ENCODE measurements around the gene LMCD1. TPM values are rescaled to one million over a fixed set of nuclear protein-coding genes. Genes with fewer than 3 reads are reported as not detected.

LMCD1 gene
- polyA plus RNA-seq, 1 of the 3 experiments (the other 2 are of a cell fraction), result 23.6 TPM

- Histone ChIP-seq H3K9me3 (no peaks in the 10 kb centered on the region), H3K27me3 (ENCODE audit: insufficient read depth) (no peaks in the 10 kb centered on the region), H3F3A (replicated peaks; ENCODE audit: insufficient read depth) (peaks cover 23% of the 10 kb centered on the region), H3K4me3 (ENCODE audit: low read depth in 2 of 2, low read length in 1 of 2) (no peak overlapping the region), H3K36me3 (replicated peaks in 1 of 2; ENCODE audit: control insufficient read depth in 1 of 2, insufficient read depth in 2 of 2, low read length in 1 of 2) (no peaks in the 10 kb centered on the region), H2AFZ (ENCODE audit: low read depth) (no peak overlapping the region), H4K20me1 (ENCODE audit: insufficient read depth) (no peaks in the 10 kb centered on the region), H3K4me1 (ENCODE audit: control insufficient read depth in 1 of 2, insufficient read depth in 2 of 2, low read depth in 1 of 2, low read length in 1 of 2) (peaks cover 12 to 15% of the 10 kb centered on the region in 2 experiments; a peak in 3 of 4 replicates), H3K9me2 (no peaks in the 10 kb centered on the region), H3K4me2 (no peak overlapping the region), H3K27ac (ENCODE audit: low read depth in 2 of 2, low read length in 1 of 2) (no peak overlapping the region), H3K9ac (no peak overlapping the region), H3K79me2 (ENCODE audit: insufficient read depth) (no peaks in the 10 kb centered on the region)
- ChIA-PET POLR2A (no interaction called here), CTCF (interaction anchor here (0.6 kb wide), 1 partner anchor 131 kb away, joined by 3 read pairs; no protein-coding TSS in a partner anchor)
- WGBS (ENCODE audit: low lambda C conversion rate), result 79% methylated on average over 5 of the region's 5 CpGs
- TF ChIP-seq POLR2AphosphoS5 (IDR thresholded peaks at IDR 0.05; ENCODE audit: low read depth, low read length) (no peak), IRF3 (IDR thresholded peaks at IDR 0.05; ENCODE audit: low read depth, low read length) (no peak), RCOR1 (IDR thresholded peaks at IDR 0.05; ENCODE audit: low read length) (no peak), ELF1 (IDR thresholded peaks at IDR 0.05) (no peak), SIN3A (IDR thresholded peaks at IDR 0.05; ENCODE audit: borderline replicate concordance, low read depth, low read length) (no peak), EP300 (IDR thresholded peaks at IDR 0.05; ENCODE audit: borderline replicate concordance in 1 of 2, low read depth in 1 of 2, low read length in 1 of 2) (no peak), JUND (IDR thresholded peaks at IDR 0.05) (no peak), RFX5 (IDR thresholded peaks at IDR 0.05; ENCODE audit: low read length) (no peak), CTCF (IDR thresholded peaks at IDR 0.05) (no peak), FOXJ3 (CRISPR knock-in tag; IDR thresholded peaks at IDR 0.05) (no peak)
- DNase-seq, result no peak
Observed at GRCh38 chr3:8486936-8487335, 14.7 kb upstream of the LMCD1 start.

- Histone ChIP-seq H3K27ac (ENCODE audit: low read depth in 2 of 2, low read length in 1 of 2) (peak overlapping the region in 1 of 2 experiments; percentile 81; a peak in 2 of 4 replicates), H3K9ac (no peak overlapping the region), H3K9me2 (no peaks in the 10 kb centered on the region), H3K27me3 (ENCODE audit: insufficient read depth) (no peaks in the 10 kb centered on the region), H3K9me3 (no peaks in the 10 kb centered on the region), H3K79me2 (ENCODE audit: insufficient read depth) (no peaks in the 10 kb centered on the region), H3K4me2 (no peak overlapping the region), H3F3A (replicated peaks; ENCODE audit: insufficient read depth) (peaks cover 26% of the 10 kb centered on the region), H3K4me1 (ENCODE audit: control insufficient read depth in 1 of 2, insufficient read depth in 2 of 2, low read depth in 1 of 2, low read length in 1 of 2) (peaks cover 11 to 23% of the 10 kb centered on the region in 2 experiments; a peak in 3 of 4 replicates), H4K20me1 (ENCODE audit: insufficient read depth) (no peaks in the 10 kb centered on the region), H2AFZ (ENCODE audit: low read depth) (no peak overlapping the region), H3K36me3 (replicated peaks in 1 of 2; ENCODE audit: control insufficient read depth in 1 of 2, insufficient read depth in 2 of 2, low read length in 1 of 2) (no peaks in the 10 kb centered on the region), H3K4me3 (ENCODE audit: low read depth in 2 of 2, low read length in 1 of 2) (no peak overlapping the region)
- ChIA-PET POLR2A (no interaction called here), CTCF (no interaction called here)
- DNase-seq, result no peak
- WGBS (ENCODE audit: low lambda C conversion rate), result 49% methylated on average over 3 of the region's 3 CpGs
- no peak for TF ChIP-seq YY1 (IDR thresholded peaks at IDR 0.05; ENCODE audit: low read depth)
- TF ChIP-seq FOSL2 (IDR thresholded peaks at IDR 0.05; ENCODE audit: borderline replicate concordance, low read depth), result no peak
- no peak for TF ChIP-seq USF2 (IDR thresholded peaks at IDR 0.05; ENCODE audit: borderline replicate concordance, low read depth, low read length)
- TF ChIP-seq MAX (IDR thresholded peaks at IDR 0.05; ENCODE audit: low read depth), result no peak
- TF ChIP-seq CTCF (IDR thresholded peaks at IDR 0.05), result no peak
- TF ChIP-seq PBX3 (IDR thresholded peaks at IDR 0.05), result no peak
- no peak for TF ChIP-seq SIN3A (IDR thresholded peaks at IDR 0.05; ENCODE audit: borderline replicate concordance, low read depth, low read length)
Observed at GRCh38 chr3:8488411-8488810, 13.2 kb upstream of the LMCD1 start.
